WTC11 (cell line): ENCODE data around the gene CENPV. TPM values are rescaled to one million over a fixed set of nuclear protein-coding genes. Genes with fewer than 3 reads are reported as not detected.
"Not testable (repeated sequence)": the region's sequence is repeated elsewhere in the genome, so short reads cannot be mapped to it uniquely, and the experiment has no call there.

Experiments
- ATAC-seq: fragments of 200-7000 bp; cut with Tn5 transposase; 2 replicates; pipeline ENCODE4 v1.10.0; 2021; ENCODE audit warnings: mild to moderate bottlenecking, moderate library complexity
- CTCF ChIA-PET: fragments of 300-600 bp; sonication (Branson Sonifier 250); formaldehyde crosslinking; loops from one replicate; lab custom pipeline; 2021; ENCODE audit warnings: antibody characterized with exemption; lab: Charles Lee
- POLR2A ChIA-PET: fragments of 350-600 bp; sonication (Branson Sonifier 250); formaldehyde crosslinking; loops from one replicate; lab custom pipeline; 2021; ENCODE audit warnings: antibody characterized with exemption; lab: Charles Lee
- DNase-seq: peaks from one replicate; pipeline ENCODE4 v3.0.0; 2021; ENCODE audit warnings: low spot score
- H3K27ac Mint-ChIP-seq: 2 replicates; pipeline ENCODE4 v1.8.0; 2021; ENCODE audit warnings: mixed read lengths
- H3K27me3 Mint-ChIP-seq: 2 replicates; pipeline ENCODE4 v1.8.0; 2021; ENCODE audit warnings: low read depth, mild to moderate bottlenecking, moderate library complexity, mixed read lengths
- H3K36me3 Mint-ChIP-seq: 2 replicates; pipeline ENCODE4 v1.8.0; 2021; ENCODE audit warnings: mixed read lengths
- H3K4me1 Mint-ChIP-seq: 2 replicates; pipeline ENCODE4 v1.8.0; 2022; ENCODE audit warnings: mixed read lengths
- H3K4me3 Mint-ChIP-seq: 2 replicates; pipeline ENCODE4 v1.8.0; 2021; ENCODE audit warnings: mild to moderate bottlenecking, moderate library complexity, mixed read lengths
- H3K9me3 Mint-ChIP-seq: 2 replicates; pipeline ENCODE4 v1.8.0; 2021; ENCODE audit warnings: mixed read lengths
- ELF4 ChIP-seq: sonication (generic); formaldehyde crosslinking; IDR thresholded peaks from 2 replicates; pipeline ENCODE4 v1.8.1; 2022; ENCODE audit warnings: low read depth, mild to moderate bottlenecking, moderate library complexity, missing genetic modification reagents
- FOXJ3 ChIP-seq: sonication (generic); formaldehyde crosslinking; IDR thresholded peaks from 2 replicates; pipeline ENCODE4 v1.9.0; 2021; ENCODE audit warnings: missing genetic modification reagents, mild to moderate bottlenecking, borderline replicate concordance
- IRF2 ChIP-seq: sonication (generic); formaldehyde crosslinking; IDR thresholded peaks from 2 replicates; pipeline ENCODE4 v1.8.0; 2022; ENCODE audit warnings: low read depth, missing genetic modification reagents, borderline replicate concordance
- JAZF1 ChIP-seq: fragments of 250-450 bp; sonication (Bioruptor Pico); IDR thresholded peaks from 2 replicates; pipeline ENCODE4 v1.9.0; 2021; ENCODE audit warnings: moderate library complexity, mild to moderate bottlenecking, inconsistent platforms
- MYBL2 ChIP-seq: sonication (generic); formaldehyde crosslinking; IDR thresholded peaks from 2 replicates; pipeline ENCODE4 v1.8.1; 2023; ENCODE audit warnings: mild to moderate bottlenecking, moderate library complexity, missing genetic modification reagents
- RORB ChIP-seq: fragments of 250-450 bp; sonication (Bioruptor Pico); IDR thresholded peaks from 2 replicates; pipeline ENCODE4 v1.9.0; 2021; ENCODE audit warnings: mild to moderate bottlenecking
- ZNF263 ChIP-seq: sonication (generic); formaldehyde crosslinking; IDR thresholded peaks from 2 replicates; pipeline ENCODE4 v1.8.1; 2022; ENCODE audit warnings: low read depth, mild to moderate bottlenecking, moderate library complexity, missing genetic modification reagents
- ZNF416 ChIP-seq: fragments of 250-450 bp; sonication (Bioruptor Pico); IDR thresholded peaks from 2 replicates; pipeline ENCODE4 v1.9.0; 2021; ENCODE audit warnings: mild to moderate bottlenecking, inconsistent platforms
- ZNF671 ChIP-seq: fragments of 250-450 bp; sonication (Bioruptor Pico); IDR thresholded peaks from 2 replicates; pipeline ENCODE4 v1.8.0; 2021; ENCODE audit warnings: mild to moderate bottlenecking
- total RNA-seq: library from RNA; stranded (reverse); gene quantifications from 3 replicates; pipeline ENCODE4 v1.2.3, GENCODE V29; 2021
- TF ChIP-seq, protein P1 (sequence below): sonication (generic); formaldehyde crosslinking; IDR thresholded peaks from 2 replicates; pipeline ENCODE4 v1.8.1; 2022; ENCODE audit warnings: low read depth, missing genetic modification reagents, borderline replicate concordance
- TF ChIP-seq, protein P2 (sequence below): sonication (generic); formaldehyde crosslinking; IDR thresholded peaks from 2 replicates; pipeline ENCODE4 v1.8.0; 2023; ENCODE audit warnings: missing genetic modification reagents
- TF ChIP-seq, protein P3 (sequence below): sonication (generic); formaldehyde crosslinking; IDR thresholded peaks from 2 replicates; pipeline ENCODE4 v1.8.1; 2023; ENCODE audit warnings: mild to moderate bottlenecking, missing genetic modification reagents, moderate library complexity
- TF ChIP-seq, protein P4 (sequence below): sonication (generic); formaldehyde crosslinking; IDR thresholded peaks from 2 replicates; pipeline ENCODE4 v1.8.0; 2022; ENCODE audit warnings: mild to moderate bottlenecking, missing genetic modification reagents
- TF ChIP-seq, protein P5 (sequence below): sonication (generic); formaldehyde crosslinking; IDR thresholded peaks from 2 replicates; pipeline ENCODE4 v1.8.1; 2023; ENCODE audit warnings: mild to moderate bottlenecking, missing genetic modification reagents
- TF ChIP-seq, protein P6 (sequence below): fragments of 250-450 bp; sonication (Bioruptor Pico); IDR thresholded peaks from 2 replicates; pipeline ENCODE4 v1.9.0; 2021; ENCODE audit warnings: moderate library complexity, mild to moderate bottlenecking, inconsistent platforms, borderline replicate concordance

The CENPV gene
- total RNA-seq, 1 experiment from 2014 or later = 152 TPM

DNA sequence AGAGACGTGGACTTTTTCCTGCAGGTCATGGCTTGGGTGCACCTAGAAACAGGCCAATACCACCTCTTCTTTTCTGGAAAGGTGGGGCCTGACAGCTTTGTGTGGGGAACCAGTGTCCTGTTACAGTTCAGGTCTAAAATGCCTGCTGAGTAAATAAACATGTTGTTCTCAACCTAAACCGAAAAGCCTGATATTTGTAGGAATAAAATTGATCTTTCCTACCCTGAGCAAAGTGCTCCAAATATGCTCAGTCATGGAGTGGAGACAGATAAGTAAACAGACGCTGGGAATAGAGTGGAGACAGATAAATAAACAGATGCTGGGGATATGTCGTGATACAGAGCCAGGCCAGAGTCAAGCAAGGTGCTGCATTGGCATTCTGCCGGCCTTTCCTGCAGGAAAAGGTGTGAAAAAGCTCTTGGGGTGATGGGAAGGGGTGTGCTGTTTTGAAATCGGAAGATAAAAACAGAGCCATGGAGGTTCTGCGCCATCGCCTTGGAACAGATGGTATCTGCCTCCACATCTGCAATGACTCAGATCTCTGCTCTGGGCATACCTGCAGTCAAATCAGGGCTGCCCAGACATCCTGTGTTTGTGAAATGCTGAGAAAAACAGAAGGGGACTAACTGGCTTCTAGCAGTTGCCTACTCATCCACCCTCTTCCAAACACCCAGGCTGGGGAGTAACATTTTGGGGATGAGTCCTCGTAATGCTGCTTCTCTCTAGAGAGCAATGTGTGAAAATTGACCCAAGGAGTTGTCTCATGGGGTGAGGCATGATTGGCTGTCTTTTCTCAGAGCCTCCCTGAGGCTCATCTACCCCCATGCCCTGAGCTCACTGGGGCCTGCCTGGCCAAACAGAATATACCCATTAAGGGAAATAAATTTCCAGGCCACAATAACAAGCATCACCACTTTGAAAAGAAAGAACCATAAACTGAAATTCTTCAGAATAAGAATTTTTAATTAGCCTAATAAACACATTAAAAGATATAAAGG lies 45.3 kb upstream of the CENPV start:
- TF ChIP-seq MYBL2 (CRISPR knock-in tag) = no peak
- TF ChIP-seq ZNF671 (CRISPR knock-in tag) = no peak
- TF ChIP-seq, protein P1, sequence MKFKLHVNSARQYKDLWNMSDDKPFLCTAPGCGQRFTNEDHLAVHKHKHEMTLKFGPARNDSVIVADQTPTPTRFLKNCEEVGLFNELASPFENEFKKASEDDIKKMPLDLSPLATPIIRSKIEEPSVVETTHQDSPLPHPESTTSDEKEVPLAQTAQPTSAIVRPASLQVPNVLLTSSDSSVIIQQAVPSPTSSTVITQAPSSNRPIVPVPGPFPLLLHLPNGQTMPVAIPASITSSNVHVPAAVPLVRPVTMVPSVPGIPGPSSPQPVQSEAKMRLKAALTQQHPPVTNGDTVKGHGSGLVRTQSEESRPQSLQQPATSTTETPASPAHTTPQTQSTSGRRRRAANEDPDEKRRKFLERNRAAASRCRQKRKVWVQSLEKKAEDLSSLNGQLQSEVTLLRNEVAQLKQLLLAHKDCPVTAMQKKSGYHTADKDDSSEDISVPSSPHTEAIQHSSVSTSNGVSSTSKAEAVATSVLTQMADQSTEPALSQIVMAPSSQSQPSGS = no peak
- TF ChIP-seq IRF2 (CRISPR knock-in tag) = no peak
- TF ChIP-seq JAZF1 (CRISPR knock-in tag) = no peak
- TF ChIP-seq, protein P2, sequence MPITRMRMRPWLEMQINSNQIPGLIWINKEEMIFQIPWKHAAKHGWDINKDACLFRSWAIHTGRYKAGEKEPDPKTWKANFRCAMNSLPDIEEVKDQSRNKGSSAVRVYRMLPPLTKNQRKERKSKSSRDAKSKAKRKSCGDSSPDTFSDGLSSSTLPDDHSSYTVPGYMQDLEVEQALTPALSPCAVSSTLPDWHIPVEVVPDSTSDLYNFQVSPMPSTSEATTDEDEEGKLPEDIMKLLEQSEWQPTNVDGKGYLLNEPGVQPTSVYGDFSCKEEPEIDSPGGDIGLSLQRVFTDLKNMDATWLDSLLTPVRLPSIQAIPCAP (CRISPR knock-in tag) = no peak
- TF ChIP-seq ZNF416 (CRISPR knock-in tag) = no peak
- DNase-seq (no peak), ATAC-seq (peak; percentile 76)
- no peaks in the 10 kb centered on the region for H3K9me3 Mint-ChIP-seq
- no peak overlapping the region for H3K4me3 Mint-ChIP-seq
- H3K27ac Mint-ChIP-seq = peak overlapping the region; percentile 73
- no peaks in the 10 kb centered on the region for H3K36me3 Mint-ChIP-seq
- ChIA-PET CTCF (interaction anchor here (1.0 kb wide), 1 partner anchor 35 kb away, joined by 3 read pairs; no protein-coding TSS in a partner anchor), POLR2A (no interaction called here)
- no peaks in the 10 kb centered on the region; the same call in 1 of the 2 replicates for H3K27me3 Mint-ChIP-seq
- peaks cover 20% of the 10 kb centered on the region for H3K4me1 Mint-ChIP-seq

DNA sequence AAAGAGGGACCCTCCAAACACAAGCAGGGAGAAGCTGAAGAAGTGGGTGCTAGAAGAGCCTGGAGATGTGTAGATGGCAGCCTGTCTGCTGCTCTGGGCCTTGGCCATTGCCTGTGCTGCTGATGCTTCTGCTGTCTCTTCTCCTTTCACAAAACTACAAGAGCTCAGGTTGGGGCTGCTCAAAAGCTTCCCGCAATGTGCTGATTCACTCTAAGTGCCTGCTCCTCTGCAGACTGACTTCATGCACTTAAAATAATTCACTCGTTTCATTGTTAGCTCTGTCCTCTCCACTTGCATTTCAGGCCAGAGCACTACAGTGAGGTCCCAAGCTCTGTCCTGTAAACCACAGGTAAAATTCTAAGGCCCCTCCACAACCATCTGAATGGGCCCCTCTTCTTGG lies 43.4 kb upstream of the CENPV start:
- POLR2A ChIA-PET, H3K9me3 Mint-ChIP-seq, ATAC-seq, H3K4me3 Mint-ChIP-seq, H3K27me3 Mint-ChIP-seq, H3K36me3 Mint-ChIP-seq, DNase-seq: not testable (repeated sequence)
- Mint-ChIP-seq H3K27ac (peak overlapping the region; percentile 8; the same call in 1 of the 2 replicates), H3K4me1 (peaks cover 20% of the 10 kb centered on the region)
- CTCF ChIA-PET = interaction anchor here (1.1 to 2.3 kb wide), 2 partner anchors 10 to 33 kb away, joined by 3 to 5 read pairs; no protein-coding TSS in a partner anchor

DNA sequence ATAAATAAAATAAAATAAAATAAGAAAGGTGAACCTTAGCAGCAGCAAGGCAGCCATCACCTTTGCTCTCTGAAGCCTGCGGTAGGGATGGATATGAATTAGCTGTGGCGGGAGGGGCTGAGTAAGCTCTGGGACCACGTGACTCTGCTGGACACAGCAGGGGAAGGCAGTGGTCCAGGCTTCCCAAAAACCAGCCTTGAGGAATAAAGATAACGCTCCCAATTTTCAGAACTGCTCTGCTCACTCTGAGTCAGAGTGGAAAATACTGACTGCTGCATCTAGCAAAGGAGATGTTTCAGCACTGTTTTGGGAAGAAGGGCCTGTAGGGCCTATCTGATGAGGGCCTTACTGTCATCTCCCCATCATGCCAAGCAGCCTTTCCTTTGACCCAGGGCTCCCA lies 42.6 kb upstream of the CENPV start:
- H3K9me3 Mint-ChIP-seq, H3K27me3 Mint-ChIP-seq, DNase-seq, H3K4me3 Mint-ChIP-seq, H3K27ac Mint-ChIP-seq, POLR2A ChIA-PET, H3K36me3 Mint-ChIP-seq: not testable (repeated sequence)
- ATAC-seq = 0 out of 2 replicates have a peak, but pooled peaks have one; percentile 31
- TF ChIP-seq, protein P3, sequence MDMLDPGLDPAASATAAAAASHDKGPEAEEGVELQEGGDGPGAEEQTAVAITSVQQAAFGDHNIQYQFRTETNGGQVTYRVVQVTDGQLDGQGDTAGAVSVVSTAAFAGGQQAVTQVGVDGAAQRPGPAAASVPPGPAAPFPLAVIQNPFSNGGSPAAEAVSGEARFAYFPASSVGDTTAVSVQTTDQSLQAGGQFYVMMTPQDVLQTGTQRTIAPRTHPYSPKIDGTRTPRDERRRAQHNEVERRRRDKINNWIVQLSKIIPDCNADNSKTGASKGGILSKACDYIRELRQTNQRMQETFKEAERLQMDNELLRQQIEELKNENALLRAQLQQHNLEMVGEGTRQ (CRISPR knock-in tag) = peak; percentile 74
- TF ChIP-seq, protein P4, sequence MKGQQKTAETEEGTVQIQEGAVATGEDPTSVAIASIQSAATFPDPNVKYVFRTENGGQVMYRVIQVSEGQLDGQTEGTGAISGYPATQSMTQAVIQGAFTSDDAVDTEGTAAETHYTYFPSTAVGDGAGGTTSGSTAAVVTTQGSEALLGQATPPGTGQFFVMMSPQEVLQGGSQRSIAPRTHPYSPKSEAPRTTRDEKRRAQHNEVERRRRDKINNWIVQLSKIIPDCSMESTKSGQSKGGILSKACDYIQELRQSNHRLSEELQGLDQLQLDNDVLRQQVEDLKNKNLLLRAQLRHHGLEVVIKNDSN (CRISPR knock-in tag) = peak; percentile 54; the same call in 1 of the 2 replicates
- CTCF ChIA-PET = interaction anchor here (1.0 to 2.3 kb wide), 3 partner anchors 11 to 32 kb away, joined by 3 to 5 read pairs (median 5); partner anchors contain the start of gene TRPV2
- peaks cover 20% of the 10 kb centered on the region for H3K4me1 Mint-ChIP-seq

DNA sequence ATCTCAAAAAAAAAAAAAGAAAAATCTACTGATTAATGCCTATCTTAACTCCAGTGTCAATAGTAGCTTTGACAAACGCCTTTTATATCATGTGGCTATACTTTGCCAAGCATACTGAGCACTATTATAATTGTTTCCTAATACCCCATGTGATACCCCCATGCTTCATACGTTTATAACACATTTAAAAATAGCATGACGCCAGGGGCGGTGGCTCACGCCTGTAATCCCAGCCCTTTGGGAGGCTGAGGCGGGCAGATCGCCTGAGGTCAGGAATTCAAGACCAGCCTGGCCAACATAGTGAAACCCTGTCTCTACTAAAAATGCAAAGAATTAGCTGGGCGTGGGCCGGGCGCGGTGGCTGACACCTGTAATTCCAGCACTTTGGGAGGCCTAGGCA lies 39.2 kb upstream of the CENPV start:
- H3K4me3 Mint-ChIP-seq, ATAC-seq, POLR2A ChIA-PET, H3K27ac Mint-ChIP-seq, H3K9me3 Mint-ChIP-seq, H3K27me3 Mint-ChIP-seq, DNase-seq, H3K36me3 Mint-ChIP-seq: not testable (repeated sequence)
- H3K4me1 Mint-ChIP-seq = peaks cover 12% of the 10 kb centered on the region
- CTCF ChIA-PET = interaction anchor here (2.9 kb wide), 1 partner anchor 29 kb away, joined by 7 read pairs; no protein-coding TSS in a partner anchor

DNA sequence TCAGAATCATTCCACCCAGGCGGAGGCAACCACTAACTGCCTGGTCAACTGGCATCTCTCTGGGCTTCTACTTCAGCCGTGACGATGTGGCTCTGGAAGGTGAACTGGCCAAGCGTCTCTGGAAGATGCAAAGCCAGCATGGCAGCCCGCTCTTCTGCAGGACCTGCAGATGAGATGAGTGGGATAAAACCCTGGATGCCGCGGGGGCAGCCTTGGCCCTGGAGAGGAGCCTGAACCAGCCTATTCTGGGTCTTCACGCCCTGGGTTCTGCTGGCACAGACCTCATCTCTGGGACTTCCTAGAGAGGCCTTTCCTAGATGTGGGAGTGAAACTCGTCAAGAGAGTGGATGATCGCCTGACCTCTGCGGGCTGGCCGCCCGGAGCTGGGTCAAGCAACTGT lies 38.2 kb upstream of the CENPV start:
- DNase-seq = no peak
- ChIA-PET CTCF (interaction anchor here (0.5 to 1.0 kb wide), 2 partner anchors 24 to 50 kb away, joined by 3 to 4 read pairs; partner anchors contain the start of gene TRPV2), POLR2A (no interaction called here)
- H3K27me3 Mint-ChIP-seq = no peaks in the 10 kb centered on the region; the same call in none of the 2 replicates
- H3K4me1 Mint-ChIP-seq = peaks cover 7% of the 10 kb centered on the region
- no peaks in the 10 kb centered on the region; the same call in 1 of the 2 replicates for H3K36me3 Mint-ChIP-seq
- H3K4me3 Mint-ChIP-seq = no peak overlapping the region
- no peaks in the 10 kb centered on the region for H3K9me3 Mint-ChIP-seq
- H3K27ac Mint-ChIP-seq = no peak overlapping the region
- no peak for ATAC-seq
- no peak for TF ChIP-seq FOXJ3 (CRISPR knock-in tag)
- no peak for TF ChIP-seq RORB (CRISPR knock-in tag)
- TF ChIP-seq ZNF416 (CRISPR knock-in tag) = no peak
- TF ChIP-seq, protein P3 (CRISPR knock-in tag) = no peak
- no peak for TF ChIP-seq IRF2 (CRISPR knock-in tag)
- no peak for TF ChIP-seq ELF4 (CRISPR knock-in tag)
- no peak for TF ChIP-seq ZNF263 (CRISPR knock-in tag)
- TF ChIP-seq, protein P5, sequence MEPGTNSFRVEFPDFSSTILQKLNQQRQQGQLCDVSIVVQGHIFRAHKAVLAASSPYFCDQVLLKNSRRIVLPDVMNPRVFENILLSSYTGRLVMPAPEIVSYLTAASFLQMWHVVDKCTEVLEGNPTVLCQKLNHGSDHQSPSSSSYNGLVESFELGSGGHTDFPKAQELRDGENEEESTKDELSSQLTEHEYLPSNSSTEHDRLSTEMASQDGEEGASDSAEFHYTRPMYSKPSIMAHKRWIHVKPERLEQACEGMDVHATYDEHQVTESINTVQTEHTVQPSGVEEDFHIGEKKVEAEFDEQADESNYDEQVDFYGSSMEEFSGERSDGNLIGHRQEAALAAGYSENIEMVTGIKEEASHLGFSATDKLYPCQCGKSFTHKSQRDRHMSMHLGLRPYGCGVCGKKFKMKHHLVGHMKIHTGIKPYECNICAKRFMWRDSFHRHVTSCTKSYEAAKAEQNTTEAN = no peak
- TF ChIP-seq, protein P6, sequence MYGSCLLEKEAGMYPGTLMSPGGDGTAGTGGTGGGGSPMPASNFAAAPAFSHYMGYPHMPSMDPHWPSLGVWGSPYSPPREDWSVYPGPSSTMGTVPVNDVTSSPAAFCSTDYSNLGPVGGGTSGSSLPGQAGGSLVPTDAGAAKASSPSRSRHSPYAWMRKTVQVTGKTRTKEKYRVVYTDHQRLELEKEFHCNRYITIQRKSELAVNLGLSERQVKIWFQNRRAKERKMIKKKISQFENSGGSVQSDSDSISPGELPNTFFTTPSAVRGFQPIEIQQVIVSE (CRISPR knock-in tag) = no peak
